Iris pigment epithelial cell (primary cell): ENCODE measurements around the gene UVRAG.

ENCODE experiments used
- DNase-seq: peaks from one replicate; pipeline ENCODE4 v3.0.0-alpha.2; 2011; ENCODE audit warnings: low read depth

Gene UVRAG

GRCh38 chr11:75814677-75815344, at the start of gene UVRAG:
UVRAG (plus strand) TSS chr11:75815210; CDS start chr11:75815408, 198 bp downstream.
- DNase-seq, result peak; percentile 100

- DNase-seq, result no peak
Measured at GRCh38 chr11:75766443-75767227, 48.4 kb upstream of the UVRAG start.

GRCh38 chr11:75767228-75767572, 47.8 kb upstream of the UVRAG start:
- DNase-seq, result no peak

- DNase-seq, result no peak
Measured at GRCh38 chr11:75767793-75768111, 47.3 kb upstream of the UVRAG start.

GRCh38 chr11:75768112-75768908, 46.7 kb upstream of the UVRAG start, which contains the start of gene DGAT2:
DGAT2 (plus strand) TSS chr11:75768778; CDS start chr11:75768992, 214 bp downstream.
- peak; percentile 67 for DNase-seq

GRCh38 chr11:75768909-75769771, 45.9 kb upstream of the UVRAG start:
- DNase-seq, result no peak

GRCh38 chr11:75770102-75770501, 44.9 kb upstream of the UVRAG start:
- DNase-seq, result no peak

- peak; percentile 91 for DNase-seq
Measured at GRCh38 chr11:75771646-75772410, 43.2 kb upstream of the UVRAG start.

- DNase-seq, result no peak
Measured at GRCh38 chr11:75773595-75774353, 41.2 kb upstream of the UVRAG start.

- DNase-seq, result no peak
Measured at GRCh38 chr11:75775056-75775455, 40.0 kb upstream of the UVRAG start.

GRCh38 chr11:75776546-75776945, 38.5 kb upstream of the UVRAG start:
- no peak for DNase-seq

- DNase-seq, result peak; percentile 14
Measured at GRCh38 chr11:75777461-75778110, 37.4 kb upstream of the UVRAG start.

- DNase-seq, result no peak
Measured at GRCh38 chr11:75778962-75779361, 36.0 kb upstream of the UVRAG start.

GRCh38 chr11:75779960-75780359, 35.0 kb upstream of the UVRAG start:
- DNase-seq, result no peak

- no peak for DNase-seq
Measured at GRCh38 chr11:75780888-75781287, 34.1 kb upstream of the UVRAG start.

- no peak for DNase-seq
Measured at GRCh38 chr11:75781296-75781695, 33.7 kb upstream of the UVRAG start.

GRCh38 chr11:75781831-75782230, 33.2 kb upstream of the UVRAG start:
- DNase-seq, result no peak

GRCh38 chr11:75782540-75783263, 32.3 kb upstream of the UVRAG start:
- DNase-seq, result no peak

GRCh38 chr11:75783416-75784084, 31.5 kb upstream of the UVRAG start:
- no peak for DNase-seq
